GM21825 (cell line): ENCODE results near the gene DMD.

ENCODE experiments used
- ATAC-seq: cut with Tn5 transposase; IDR thresholded peaks from one replicate; pipeline ENCODE4 v1.9.1; 2021; ENCODE audit warnings: mild to moderate bottlenecking, moderate library complexity; ENCODE audit not compliant: unreplicated experiment

The DMD gene

GRCh38 chrX:31166832-31167231 lies 2044.5 kb downstream of the DMD start:
- ATAC-seq, result no peak

DNA sequence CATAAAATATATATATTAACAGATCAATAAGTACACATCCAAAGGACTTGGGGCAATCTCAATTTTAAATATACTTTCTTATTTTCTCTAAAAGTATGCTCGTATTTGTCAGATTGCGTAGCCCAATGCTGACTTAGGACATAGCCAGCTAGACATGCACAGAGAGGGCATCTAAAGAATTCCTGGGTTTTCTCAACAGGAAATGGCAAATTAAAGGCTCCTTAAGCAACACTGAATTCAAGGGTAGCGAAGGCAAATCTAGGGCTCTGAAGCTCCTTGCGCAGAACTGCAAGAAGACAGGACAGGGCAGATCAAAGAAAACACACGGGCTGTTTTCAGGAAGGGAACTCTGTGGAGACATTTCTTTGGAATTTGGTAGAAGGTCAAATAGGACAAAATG lies 2044.9 kb downstream of the DMD start:
- no peak for ATAC-seq

DNA sequence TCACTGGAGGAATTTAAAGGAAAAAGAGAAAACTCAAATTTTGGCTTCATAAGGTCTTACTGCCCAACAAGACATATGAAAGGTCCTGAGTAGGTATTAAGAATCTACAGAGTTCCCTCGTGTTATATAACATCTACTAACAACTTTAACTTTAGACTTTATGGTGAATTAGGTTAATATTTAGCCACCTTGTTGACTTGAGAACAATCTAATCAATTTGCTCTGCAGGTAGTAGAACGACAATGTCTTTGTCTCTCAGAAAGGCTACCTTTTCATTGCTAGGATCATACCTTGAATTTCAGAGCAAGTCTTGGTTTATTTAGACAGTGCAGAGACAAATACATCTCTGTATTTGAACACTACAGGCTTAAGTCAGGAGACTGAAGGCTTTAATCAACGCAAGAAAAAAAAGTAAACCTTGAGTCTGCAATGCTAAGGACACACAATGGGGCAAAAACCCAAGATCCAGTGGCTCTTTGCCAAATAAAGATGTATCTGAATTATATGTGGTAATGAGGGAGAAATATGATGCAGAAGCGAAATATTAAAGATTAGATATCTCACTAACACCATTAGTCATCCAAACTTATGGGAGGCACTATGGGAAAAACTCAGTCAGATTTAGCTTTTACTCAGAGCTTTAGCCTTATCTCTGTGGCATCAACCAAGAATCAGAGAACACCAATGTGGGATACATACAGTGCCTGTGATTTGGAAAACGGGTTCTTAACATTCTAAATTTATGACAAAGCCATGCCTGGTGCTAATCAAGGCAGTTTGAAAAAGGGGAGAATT lies 2045.9 kb downstream of the DMD start:
- ATAC-seq, result no peak

DNA sequence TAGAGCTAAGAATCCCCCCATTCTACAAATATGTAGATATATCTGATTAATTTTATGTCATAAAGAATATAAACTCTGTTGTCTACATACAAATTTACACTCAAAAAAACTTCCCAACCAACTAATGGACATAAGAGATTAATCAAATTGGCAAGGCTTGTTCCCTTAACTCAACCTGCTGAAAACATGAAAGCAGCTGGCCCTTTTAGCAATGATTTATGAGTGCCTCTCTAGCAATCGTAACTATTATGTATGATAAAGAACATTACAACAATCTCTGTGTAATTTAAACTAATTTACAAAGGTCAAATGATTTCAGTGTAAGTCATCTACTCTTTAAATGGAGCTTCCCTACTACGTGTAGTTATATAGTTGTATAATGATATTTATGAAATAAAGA lies 2056.4 kb downstream of the DMD start:
- ATAC-seq, result no peak

GRCh38 chrX:31153475-31154047 lies 2057.8 kb downstream of the DMD start:
- no peak for ATAC-seq

- no peak for ATAC-seq
Observed at GRCh38 chrX:31147175-31147574, 2064.2 kb downstream of the DMD start.

- ATAC-seq, result no peak
Observed at GRCh38 chrX:31139961-31140360, 2071.4 kb downstream of the DMD start.

GRCh38 chrX:31138124-31138523 lies 2073.2 kb downstream of the DMD start:
- ATAC-seq, result no peak

DNA sequence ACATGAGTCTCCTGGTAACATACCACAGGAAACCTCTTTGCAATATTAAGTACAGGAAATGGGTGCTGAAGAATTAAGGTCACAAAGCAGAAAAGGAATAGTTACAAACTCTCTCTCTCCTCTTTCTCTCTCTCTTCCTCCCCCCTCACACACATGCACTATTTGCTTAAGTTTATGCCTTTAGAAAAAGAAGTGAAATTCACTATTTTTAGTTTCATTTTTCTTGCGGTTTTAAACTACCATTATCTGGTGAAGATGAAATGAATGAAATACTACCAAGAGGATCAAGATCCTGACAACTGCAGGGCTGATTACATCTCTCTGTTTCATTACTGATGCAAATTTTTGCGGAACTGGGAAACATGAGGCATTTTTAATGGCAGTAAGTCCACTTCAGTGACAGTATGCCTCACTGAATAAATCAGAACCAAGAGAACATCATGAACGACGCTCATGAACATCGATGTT lies 2075.2 kb downstream of the DMD start:
- ATAC-seq, result peak; percentile 95

- ATAC-seq, result no peak
Observed at GRCh38 chrX:31132821-31133241, 2078.5 kb downstream of the DMD start.

DNA sequence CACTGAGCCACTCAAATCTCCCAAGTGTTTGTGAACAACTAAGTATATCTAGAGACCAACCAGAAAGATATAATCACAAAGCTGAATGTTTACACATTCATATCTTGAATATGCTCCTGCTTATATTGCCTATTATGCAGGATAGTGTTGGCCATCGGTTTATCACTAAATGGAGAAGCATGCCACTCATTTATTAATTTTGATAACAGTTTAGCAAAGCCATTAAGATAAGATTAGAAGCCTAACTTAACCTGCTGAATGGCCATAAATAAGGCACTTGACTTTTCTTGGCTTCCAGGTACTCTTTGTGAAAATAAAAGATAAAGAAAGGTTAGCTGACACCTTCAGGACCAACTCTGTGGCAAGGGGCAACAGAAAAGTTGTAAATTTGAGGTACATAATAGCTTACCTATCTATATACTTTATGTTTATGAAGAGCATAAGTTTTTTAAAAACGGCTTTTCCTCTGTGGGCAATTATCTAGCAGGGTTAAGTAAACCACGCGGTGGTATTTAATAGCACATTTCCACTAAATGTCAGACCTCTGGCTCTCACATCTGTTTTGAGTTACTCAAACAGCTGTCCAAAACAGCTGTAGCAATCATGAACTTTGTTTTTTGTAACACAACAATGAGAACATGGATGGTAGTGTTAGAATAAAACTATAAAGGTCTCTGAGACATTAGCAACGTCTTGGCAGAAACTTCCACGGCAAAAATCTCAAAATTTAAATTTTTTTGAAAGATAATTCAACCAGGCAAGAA lies 2080.7 kb downstream of the DMD start:
- ATAC-seq, result no peak

- ATAC-seq, result no peak
Observed at GRCh38 chrX:31128855-31129254, 2082.5 kb downstream of the DMD start.

- ATAC-seq, result no peak
Observed at GRCh38 chrX:31127716-31128115, 2083.6 kb downstream of the DMD start.

GRCh38 chrX:31126205-31126604 lies 2085.1 kb downstream of the DMD start:
- ATAC-seq, result no peak

DNA sequence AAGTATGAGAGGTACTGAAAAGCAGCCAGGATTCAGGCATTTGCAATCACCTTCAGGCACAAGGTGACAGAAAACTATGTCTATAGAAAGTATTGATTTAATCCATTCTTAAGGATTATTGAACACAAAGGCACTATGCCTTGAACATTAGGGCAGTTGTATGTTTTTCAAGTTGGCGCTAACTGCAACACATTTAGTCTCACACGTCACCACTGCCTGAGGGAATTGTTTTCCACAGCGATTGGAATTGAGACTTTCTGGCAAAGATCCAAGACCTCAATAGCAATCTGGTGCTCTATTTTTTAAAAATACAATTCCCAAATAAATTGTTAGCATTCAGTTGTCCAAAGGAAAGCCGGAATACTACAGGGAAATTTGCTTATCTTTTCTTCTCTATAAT lies 2086.8 kb downstream of the DMD start:
- no peak for ATAC-seq

DNA sequence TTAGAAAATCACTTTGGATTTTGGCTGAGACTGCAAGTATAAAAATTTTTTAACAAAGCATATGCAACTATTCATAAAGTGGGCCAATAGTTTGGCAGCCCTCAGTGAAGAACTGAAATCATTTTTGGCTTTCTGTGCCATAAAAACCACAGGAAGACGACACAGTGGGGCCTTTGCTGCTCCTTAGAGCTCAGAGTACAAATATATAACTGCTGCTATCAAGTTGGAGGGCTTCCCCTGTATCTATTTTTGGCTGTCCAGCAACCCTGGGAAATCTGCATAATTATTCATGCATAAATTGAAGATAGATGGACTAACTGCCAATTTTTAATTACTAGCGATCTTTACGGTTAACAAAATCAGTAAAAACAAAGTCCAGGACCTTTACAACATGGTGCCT lies 2088.0 kb downstream of the DMD start:
- no peak for ATAC-seq

DNA sequence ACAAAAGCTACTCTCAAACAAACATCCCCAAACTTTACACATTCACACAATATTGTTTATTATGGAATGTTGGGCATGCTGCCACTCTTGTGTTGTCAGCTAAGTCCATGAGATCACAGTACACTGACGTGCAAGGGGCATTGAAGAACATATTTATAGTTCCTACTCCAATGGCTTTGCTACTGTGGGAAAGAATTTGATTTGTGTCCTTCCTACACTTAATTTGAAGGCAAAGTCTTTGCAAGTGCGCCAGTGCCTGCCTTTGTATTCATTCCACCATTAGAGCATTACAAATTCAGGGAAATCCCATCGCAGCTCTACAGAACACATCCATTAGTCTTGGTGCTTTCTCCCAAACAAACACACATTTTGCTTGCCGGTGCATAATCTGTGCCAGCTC lies 2094.1 kb downstream of the DMD start:
- no peak for ATAC-seq

DNA sequence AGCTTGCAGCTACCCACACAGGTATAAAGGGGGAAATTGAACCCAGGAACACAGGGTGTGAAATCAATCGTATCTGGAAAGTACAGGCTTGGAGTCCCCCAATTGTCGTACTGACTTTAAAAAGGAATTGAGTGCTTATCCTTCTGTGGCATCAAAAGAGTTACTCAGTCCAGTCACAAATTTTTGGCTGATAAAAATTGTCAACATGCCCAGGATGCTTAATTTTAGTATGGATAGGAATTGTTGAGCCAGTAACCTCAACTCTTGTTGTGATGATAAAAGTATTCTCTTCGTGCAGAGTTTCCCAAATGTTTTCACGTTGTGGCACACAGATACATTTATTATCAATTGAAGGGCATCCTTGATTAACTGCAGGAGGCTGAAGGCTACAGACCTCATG lies 2096.0 kb downstream of the DMD start:
- no peak for ATAC-seq

GRCh38 chrX:31114858-31115257 lies 2096.5 kb downstream of the DMD start:
- no peak for ATAC-seq

GRCh38 chrX:31112226-31112999 lies 2098.9 kb downstream of the DMD start:
- no peak for ATAC-seq

DNA sequence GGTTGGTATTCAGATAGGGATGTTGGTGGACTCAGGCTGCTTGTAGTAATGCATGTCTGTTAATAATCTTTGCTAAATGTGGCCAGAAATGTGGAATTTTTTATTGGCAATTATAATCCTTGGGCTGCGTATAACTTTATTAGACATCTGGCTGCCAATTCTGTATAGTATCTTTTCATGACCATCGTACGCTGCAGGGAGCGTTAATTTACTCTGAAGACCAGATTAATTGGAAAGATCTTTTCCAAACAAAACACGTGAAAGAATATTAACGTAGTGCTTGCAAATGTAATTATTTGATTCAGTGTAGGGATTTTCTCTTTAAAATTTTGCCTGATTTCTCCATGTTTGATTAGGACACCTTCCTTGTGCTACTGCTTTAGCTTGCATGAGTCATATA lies 2100.7 kb downstream of the DMD start:
- ATAC-seq, result no peak
